Ishikawa (cell line): ENCODE data around the gene KHDC4.

Experiments
- CEBPB ChIP-seq: IDR thresholded peaks from 2 replicates; pipeline ENCODE4 v1.6.1; 2012
- CREB1 ChIP-seq: IDR thresholded peaks from 2 replicates; pipeline ENCODE4 v1.6.1; 2012; ENCODE audit warnings: low read depth
- EP300 ChIP-seq: IDR thresholded peaks from 2 replicates; pipeline ENCODE4 v1.6.1; 2012; ENCODE audit warnings: borderline replicate concordance
- FOXM1 ChIP-seq: IDR thresholded peaks from 2 replicates; pipeline ENCODE4 v1.6.1; 2012; ENCODE audit warnings: low read depth, borderline replicate concordance
- MAX ChIP-seq: IDR thresholded peaks from 2 replicates; pipeline ENCODE4 v1.6.1; 2012
- RAD21 ChIP-seq: IDR thresholded peaks from 2 replicates; pipeline ENCODE4 v1.6.1; 2012; ENCODE audit warnings: low read depth
- TAF1 ChIP-seq: IDR thresholded peaks from 2 replicates; pipeline ENCODE4 v1.6.1; 2012; ENCODE audit warnings: low read depth, mild to moderate bottlenecking
- TCF12 ChIP-seq: IDR thresholded peaks from 2 replicates; pipeline ENCODE4 v1.6.1; 2012; ENCODE audit warnings: low read depth
- TEAD4 ChIP-seq: IDR thresholded peaks from 2 replicates; pipeline ENCODE4 v1.6.1; 2012
- USF1 ChIP-seq: IDR thresholded peaks from 2 replicates; pipeline ENCODE4 v1.6.1; 2012
- ZBTB7A ChIP-seq: IDR thresholded peaks from 2 replicates; pipeline ENCODE4 v1.6.1; 2012; ENCODE audit warnings: low read depth

- no peak for TF ChIP-seq EP300
- TF ChIP-seq TEAD4, result no peak
- no peak for TF ChIP-seq CREB1
- no peak for TF ChIP-seq MAX
- TF ChIP-seq TAF1, result no peak
- TF ChIP-seq USF1, result no peak
- no peak for TF ChIP-seq ZBTB7A
- no peak for TF ChIP-seq CEBPB
- no peak for TF ChIP-seq TCF12
- no peak for TF ChIP-seq RAD21
- no peak for TF ChIP-seq FOXM1
Observed at GRCh38 chr1:155952505-155952890, 18.3 kb upstream of the KHDC4 start.
